ENCODE measurements around the gene ANTXR1.

GRCh38 chr2:69221512-69221911 is 208.5 kb downstream of the ANTXR1 start:
- TF ChIP-seq, protein P1, sequence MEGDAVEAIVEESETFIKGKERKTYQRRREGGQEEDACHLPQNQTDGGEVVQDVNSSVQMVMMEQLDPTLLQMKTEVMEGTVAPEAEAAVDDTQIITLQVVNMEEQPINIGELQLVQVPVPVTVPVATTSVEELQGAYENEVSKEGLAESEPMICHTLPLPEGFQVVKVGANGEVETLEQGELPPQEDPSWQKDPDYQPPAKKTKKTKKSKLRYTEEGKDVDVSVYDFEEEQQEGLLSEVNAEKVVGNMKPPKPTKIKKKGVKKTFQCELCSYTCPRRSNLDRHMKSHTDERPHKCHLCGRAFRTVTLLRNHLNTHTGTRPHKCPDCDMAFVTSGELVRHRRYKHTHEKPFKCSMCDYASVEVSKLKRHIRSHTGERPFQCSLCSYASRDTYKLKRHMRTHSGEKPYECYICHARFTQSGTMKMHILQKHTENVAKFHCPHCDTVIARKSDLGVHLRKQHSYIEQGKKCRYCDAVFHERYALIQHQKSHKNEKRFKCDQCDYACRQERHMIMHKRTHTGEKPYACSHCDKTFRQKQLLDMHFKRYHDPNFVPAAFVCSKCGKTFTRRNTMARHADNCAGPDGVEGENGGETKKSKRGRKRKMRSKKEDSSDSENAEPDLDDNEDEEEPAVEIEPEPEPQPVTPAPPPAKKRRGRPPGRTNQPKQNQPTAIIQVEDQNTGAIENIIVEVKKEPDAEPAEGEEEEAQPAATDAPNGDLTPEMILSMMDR (conservative IDR thresholded peaks at IDR 0.05; ENCODE audit: low read depth, low read length): no peak
- no peak for TF ChIP-seq EZH2 (IDR thresholded peaks at IDR 0.05; ENCODE audit: borderline replicate concordance, low read depth, low read length, poor library complexity, severe bottlenecking)

All from A673 (cell line).